Activated CD4-positive, CD25-positive, alpha-beta regulatory T cell treated with anti-CD3 and anti-CD28 coated beads, Interleukin-2, amount 50 U/mL, for 72 hours (primary cell): Measurements from ENCODE around the gene PRR19.

Experiments used
- DNase-seq: peaks from one replicate; pipeline ENCODE4 v3.0.0; 2021

PRR19 gene

GRCh38 chr19:42271861-42272534 lies 29.9 kb upstream of the PRR19 start:
- DNase-seq = no peak

DNA sequence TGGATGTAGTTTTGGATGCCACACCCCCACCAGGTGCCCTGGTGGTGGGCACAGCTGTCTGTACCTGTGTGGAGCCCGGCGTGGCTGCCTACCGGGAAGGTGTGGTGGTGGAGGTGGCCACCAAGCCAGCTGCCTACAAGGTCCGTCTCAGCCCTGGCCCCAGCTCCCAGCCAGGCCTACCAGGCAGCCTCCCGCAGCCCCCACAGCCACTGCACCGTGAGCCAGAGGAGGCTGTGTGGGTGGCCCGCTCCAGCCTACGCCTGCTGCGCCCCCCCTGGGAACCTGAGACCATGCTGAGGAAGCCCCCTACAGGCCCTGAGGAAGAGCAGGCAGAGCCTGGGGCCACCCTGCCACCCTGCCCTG lies 29.4 kb upstream of the PRR19 start:
- DNase-seq = no peak

DNA sequence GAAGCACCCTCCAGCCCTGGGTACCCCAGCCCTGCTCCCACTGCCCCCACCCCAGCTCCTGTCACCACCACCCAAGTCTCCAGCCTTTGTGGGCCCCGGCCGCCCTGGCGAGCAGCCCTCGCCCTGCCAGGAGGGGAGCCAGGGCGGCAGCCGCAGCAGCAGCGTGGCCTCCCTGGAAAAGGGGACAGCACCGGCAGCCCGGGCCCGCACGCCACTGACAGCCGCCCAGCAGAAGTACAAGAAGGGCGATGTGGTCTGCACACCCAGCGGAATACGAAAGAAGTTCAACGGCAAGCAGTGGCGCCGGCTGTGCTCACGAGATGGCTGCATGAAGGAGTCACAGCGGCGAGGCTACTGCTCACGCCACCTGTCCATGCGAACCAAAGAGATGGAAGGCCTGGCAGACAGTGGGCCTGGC lies 28.9 kb upstream of the PRR19 start:
- no peak for DNase-seq

DNA sequence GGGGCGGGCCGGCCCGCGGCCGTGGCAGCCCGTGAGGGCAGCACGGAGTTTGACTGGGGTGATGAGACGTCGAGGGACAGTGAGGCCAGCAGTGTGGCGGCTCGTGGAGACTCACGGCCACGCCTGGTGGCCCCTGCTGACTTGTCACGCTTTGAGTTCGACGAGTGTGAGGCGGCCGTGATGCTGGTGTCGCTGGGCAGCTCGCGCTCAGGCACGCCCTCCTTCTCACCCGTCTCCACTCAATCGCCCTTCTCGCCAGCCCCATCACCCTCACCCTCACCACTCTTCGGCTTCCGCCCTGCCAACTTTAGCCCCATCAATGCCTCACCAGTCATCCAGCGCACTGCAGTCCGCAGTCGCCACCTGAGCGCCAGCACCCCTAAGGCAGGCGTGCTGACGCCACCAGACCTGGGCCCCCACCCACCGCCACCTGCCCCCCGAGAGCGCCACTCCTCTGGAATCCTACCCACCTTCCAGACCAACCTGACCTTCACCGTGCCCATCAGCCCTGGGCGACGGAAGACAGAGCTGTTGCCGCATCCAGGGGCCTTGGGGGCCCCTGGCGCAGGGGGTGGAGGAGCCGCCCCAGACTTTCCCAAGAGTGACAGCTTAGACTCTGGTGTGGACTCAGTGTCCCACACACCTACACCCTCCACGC lies 28.4 kb upstream of the PRR19 start:
- no peak for DNase-seq

DNA sequence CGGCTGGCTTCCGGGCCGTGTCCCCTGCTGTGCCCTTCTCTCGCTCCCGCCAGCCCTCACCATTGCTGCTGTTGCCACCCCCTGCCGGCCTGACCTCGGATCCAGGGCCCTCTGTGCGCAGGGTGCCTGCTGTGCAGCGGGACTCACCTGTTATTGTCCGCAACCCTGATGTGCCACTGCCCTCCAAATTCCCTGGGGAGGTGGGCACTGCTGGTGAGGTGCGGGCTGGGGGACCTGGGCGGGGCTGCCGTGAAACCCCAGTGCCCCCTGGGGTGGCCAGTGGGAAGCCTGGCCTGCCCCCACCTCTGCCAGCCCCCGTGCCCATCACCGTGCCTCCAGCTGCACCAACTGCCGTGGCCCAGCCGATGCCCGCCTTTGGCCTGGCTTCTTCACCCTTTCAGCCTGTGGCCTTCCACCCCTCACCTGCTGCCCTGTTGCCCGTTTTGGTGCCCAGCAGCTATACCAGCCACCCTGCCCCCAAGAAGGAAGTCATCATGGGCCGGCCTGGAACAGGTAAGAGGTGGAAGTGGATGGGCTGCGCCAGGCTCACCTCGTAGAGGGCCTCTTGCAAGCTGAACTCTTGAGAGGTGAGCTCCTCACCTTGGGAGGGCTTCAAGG lies 27.8 kb upstream of the PRR19 start:
- no peak for DNase-seq

GRCh38 chr19:42275103-42275502 lies 26.8 kb upstream of the PRR19 start:
- DNase-seq = no peak

DNA sequence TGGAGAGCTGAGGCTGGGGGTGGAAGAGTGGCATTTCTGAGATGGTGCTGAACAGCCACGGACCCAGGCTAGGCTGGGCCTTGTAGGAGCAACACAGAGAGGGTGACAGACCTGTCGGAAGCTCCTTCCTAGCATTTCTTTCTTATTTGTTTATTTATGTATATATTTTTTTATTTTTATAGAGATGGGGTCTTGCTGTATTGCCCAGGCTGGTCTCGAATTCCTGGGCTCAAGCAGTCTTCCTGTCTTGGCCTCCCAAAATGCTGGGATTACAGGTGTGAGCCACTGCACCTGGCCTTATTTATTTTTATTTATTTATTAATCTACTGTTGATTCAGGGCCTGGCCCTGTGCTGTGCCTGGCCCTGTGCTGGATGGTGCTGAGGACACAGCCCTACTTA lies 26.4 kb upstream of the PRR19 start:
- DNase-seq = no peak

DNA sequence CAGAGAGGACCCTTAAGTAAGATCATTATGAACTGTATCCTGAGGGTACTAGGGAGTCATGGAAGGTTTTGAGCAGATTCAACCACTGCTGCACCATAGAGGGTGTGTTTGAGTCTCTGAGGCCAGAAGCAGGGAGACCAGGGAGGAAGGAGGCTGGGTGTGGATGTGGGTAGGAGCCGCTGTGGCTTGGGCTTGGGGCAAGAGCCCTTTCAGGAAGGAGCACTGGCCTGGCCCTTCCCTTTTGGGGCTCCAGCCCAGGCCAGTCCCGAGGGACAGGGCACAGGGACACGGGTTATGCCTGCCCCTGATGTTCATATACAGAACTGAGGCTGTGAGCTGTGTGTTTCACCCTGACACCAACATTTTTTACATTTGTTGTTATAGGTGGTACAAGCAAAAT lies 25.6 kb upstream of the PRR19 start:
- no peak for DNase-seq

- DNase-seq = no peak
Observed at GRCh38 chr19:42276821-42277220, 25.1 kb upstream of the PRR19 start.

DNA sequence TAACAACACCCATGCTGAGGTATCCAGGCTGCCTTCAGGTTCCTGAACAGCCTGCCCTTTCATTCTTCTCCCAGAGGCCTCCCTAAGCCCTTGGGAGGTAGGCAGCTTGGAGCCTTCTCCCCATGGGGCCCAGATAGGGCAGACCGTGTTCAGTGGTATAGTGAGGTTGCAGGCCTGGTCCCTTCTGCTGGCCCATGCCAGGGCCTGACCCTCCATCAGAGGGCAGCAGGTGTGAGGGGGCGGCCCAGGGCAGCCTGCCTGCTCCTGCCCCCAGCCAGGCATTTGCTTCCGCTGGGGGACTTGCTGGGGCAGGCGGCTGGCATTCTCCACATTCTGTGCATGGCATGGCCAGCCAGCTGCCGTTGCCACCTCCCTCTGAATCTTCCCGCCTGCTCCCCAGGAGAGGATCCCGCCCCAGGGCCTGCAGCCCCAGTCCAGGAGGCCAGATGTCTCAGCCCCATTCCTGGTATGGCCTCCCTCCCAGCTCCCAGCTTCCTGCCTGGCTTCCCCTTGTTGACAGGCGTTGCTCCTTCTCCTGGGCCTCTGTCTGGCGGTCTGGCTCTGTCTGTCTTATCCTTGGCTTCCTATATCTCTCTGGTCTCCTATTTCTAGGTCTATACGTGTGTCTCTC lies 24.0 kb upstream of the PRR19 start:
- no peak for DNase-seq

DNA sequence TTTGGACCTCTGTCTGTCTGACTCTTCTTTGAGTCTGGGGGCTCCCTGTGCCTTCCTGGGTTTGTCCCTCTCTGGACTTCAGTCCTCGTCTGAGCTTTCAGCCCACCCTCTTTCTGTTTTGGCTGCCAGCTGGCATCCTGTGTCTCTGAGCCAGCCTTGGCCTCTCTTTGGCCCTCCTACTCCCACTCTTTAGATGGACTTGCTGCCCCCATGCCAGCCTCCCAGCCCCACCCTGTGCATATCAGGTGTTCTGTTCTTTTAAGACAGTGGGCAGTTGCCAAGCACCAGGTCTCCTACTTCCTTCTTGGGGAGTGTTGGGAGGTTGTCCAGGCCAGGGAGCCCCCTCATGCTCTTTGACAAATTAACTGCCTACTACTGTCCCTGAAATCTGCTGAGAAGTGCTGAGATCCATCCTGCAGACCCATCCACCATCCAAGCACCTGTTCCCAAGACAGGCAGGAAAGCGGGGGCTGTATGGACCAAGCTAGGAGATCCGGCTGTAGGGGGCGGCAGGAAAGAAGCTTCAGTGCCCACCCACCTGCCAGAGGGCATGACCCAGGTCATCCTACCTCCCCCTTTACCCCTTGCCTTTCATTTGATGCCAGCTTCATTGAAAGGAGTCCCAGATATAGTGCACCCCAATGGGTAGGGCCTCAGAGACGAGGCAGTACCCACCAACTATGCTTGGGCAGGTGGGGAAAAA lies 23.3 kb upstream of the PRR19 start:
- DNase-seq = no peak

DNA sequence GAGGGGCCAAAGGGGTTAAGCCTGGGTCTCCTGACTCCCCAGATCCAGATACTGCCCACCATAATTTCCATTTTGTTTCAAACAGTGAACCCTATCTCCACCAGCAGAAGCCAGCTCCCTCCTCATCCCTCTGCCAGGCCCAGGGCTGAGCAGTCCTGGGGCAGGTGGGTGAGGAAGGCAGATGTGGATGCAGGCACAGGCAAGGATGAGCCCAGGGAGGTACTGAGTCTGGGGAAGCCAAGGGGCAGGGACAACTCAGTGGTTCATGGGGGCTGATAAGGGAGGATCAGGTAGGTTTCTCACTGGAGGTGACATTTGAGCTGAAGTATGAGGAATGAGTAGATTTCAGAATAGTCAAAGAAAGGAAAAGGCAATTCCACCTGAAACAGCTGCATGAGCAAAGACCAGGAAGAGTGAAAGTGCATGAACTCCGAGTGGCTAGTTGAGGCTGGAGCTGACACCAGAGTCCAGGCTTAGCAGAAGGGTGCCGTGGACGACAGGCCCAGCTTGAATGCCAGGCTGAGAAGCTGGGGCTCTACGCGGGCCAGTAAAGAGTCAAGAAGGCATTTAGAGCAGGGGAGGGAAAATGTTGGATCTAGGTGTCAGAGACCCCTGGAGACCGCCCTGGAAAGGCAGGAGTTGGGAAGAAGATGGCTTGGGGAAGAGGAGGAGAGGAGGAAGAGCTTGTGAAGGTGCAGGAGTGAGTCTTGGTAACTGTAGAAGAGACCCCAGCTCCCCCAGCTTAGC lies 22.6 kb upstream of the PRR19 start:
- no peak for DNase-seq

GRCh38 chr19:42279902-42280814 lies 21.8 kb upstream of the PRR19 start:
- DNase-seq = peak; percentile 79

DNA sequence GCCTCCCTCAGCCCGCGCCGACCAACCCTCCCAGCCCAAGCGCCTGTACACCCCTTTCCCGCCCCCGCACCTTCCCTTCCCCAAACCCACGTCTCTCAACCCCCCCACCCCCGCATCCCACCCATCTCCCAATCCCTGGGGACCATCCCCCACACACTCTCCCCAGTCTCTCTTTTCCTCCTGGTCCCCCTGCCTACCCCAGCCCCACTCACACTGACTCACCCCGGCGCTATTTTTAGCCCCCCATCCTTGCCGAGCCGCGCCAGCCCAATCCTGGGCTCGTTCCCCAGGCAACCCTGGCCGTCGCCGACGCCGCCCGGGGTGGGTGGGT lies 21.2 kb upstream of the PRR19 start:
- DNase-seq = no peak

- no peak for DNase-seq
Observed at GRCh38 chr19:42281146-42281826, 20.6 kb upstream of the PRR19 start.

DNA sequence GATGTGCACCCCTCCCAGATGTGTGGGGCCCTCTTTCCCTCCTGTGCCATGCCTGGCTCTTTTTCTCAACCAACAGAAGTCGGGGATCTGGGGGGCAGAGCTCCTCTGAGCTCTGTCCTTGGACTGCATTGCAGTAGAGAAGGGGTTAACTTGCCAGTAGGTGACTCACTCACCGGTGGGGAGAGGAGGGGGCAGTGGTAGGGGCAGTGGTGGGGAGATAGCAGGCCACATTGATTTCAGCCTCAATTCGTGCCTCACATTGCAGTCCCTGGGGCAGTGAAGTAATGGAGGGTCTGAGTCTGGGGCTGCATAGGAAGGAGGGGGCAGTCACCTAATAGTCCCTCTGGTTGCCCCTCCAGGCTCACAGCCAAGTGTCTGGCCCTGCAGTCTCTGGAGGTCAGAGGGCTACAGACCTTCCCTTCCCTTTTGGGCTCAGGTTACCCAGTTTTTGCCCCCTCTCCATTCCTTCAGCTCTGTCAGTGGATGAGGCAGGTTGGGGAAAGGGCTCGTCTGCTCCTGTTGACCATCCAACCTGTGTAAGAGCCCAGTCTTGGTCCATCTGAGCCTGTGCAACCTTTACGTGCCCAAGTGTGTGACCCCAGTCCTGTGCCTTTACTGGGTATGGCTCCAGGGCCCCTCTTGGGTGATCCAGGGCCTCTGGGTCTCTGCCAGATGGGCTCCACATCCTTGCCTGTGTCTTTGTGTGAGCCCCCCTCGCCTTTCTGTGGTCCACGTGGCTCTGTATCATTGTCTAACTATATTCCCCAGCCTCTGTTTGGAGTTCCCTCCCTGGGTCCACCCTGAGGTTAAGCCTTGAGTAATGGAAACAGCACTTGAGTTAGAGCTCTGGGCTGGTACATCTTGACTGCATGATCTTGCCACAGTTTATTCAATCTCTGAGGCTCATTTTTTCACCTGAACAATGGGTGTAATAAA lies 19.8 kb upstream of the PRR19 start:
- DNase-seq = no peak

GRCh38 chr19:42282819-42283187 lies 19.1 kb upstream of the PRR19 start:
- DNase-seq = no peak

DNA sequence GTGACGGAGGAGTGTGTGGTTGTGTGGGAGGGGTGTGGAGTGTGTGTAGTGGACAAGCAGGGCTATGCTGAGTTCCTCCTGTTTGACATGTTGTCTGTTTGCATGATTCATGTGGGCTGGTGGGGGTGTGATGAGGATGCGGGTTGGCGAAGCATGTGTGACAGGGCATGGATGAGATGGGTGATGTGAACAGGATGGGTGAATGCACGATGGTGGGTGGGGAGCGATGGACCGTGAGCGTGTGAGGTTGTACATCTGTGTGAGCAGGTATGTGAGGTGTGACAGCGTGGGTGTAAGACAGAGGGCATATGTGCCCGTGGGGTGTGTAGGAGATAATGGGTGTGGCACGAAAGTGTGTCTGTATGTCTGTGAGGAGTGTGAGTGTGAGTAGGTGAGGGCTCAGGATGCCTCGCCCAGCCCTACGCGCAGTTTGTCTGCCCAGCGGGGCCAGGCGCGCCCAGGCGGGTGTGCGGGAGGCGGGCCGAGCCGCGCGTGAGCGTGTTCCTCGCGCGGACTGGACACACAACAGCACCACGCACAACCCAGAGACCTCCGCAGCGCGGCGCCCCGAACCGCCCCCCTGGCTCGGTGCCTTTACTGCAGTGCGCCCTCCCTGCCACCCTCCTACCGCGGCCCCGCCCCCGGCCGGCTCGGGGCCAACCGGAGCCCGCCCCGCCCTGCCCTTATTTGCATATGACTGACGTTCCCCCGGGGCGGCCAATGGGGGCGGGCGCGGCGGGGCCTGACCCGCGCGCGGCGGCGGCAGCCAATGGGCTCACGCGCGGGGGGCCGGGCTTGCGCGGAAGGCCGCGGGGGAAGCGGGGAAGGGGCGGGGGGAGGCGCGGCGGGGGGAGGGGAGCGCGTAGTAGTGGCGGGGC lies 18.5 kb upstream of the PRR19 start:
- DNase-seq = peak; percentile 91

DNA sequence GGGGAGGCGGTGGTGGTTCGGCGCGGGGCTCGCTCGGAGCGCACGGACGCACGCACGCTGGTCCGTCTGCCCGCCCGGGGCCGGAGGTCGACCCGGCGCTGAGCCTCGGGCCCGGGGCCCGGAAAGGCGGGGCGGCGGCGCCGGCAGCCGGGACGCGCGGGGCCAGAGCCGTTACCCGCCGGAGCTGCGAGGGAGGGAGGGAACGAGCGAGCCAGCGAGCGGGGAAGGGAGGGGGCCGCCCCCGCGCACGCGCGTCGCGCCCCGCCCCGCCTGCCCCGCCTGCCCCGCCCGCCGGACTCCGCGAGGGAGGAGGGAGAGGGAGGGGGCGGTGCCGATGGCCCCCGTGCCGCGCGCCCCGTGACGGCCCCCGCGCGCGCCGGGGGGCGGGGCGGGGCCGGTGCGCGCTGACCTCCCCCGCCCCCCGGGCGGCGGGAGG lies 17.8 kb upstream of the PRR19 start:
- DNase-seq = peak; percentile 84
